Activated T-cell treated with anti-CD3 and anti-CD28 coated beads, Interleukin-2, amount 50 U/mL, for 72 hours (primary cell): ENCODE data around the gene RERE. TPM values are rescaled to one million over a fixed set of nuclear protein-coding genes. Genes with fewer than 3 reads are reported as not detected.
A peak's percentile ranks its signal among the peaks of the same experiment; 100 is the strongest.
"Not testable (repeated sequence)": the region's sequence is repeated elsewhere in the genome, so short reads cannot be mapped to it uniquely, and the experiment has no call there.

Experiments
- ATAC-seq, 2 donors: fragments of 150-1000 bp; cut with Tn5 transposase; replicated peaks in 1 of 2; 2 replicates each; pipeline ENCODE4 v1.10.0; 2021; ENCODE audit warnings: moderate library complexity in 2 of 2, mild to moderate bottlenecking in 1 of 2
- DNase-seq, 2 donors: peaks; one replicate each; pipeline ENCODE4 v3.0.0; 2021 to 2022; ENCODE audit warnings: mixed read lengths in 1 of 2
- H3K27ac Mint-ChIP-seq: one replicate; pipeline ENCODE4 v1.8.0; 2022; ENCODE audit warnings: mild to moderate bottlenecking, moderate library complexity, mixed read lengths
- H3K27me3 Mint-ChIP-seq: one replicate; pipeline ENCODE4 v1.8.0; 2022; ENCODE audit warnings: low read depth, mixed read lengths
- H3K36me3 Mint-ChIP-seq, 2 donors: one replicate each; pipeline ENCODE4 v1.8.0; 2022; ENCODE audit warnings: mixed read lengths in 2 of 2, mild to moderate bottlenecking in 1 of 2; ENCODE audit not compliant: insufficient read depth in 2 of 2
- H3K4me1 Mint-ChIP-seq: one replicate; pipeline ENCODE4 v1.8.0; 2022; ENCODE audit warnings: low read depth, mixed read lengths
- H3K4me3 Mint-ChIP-seq, 2 donors: one replicate each; pipeline ENCODE4 v1.8.0; 2022; ENCODE audit warnings: mild to moderate bottlenecking in 2 of 2, mixed read lengths in 2 of 2, moderate library complexity in 2 of 2
- H3K9me3 Mint-ChIP-seq, 2 donors: one replicate each; pipeline ENCODE4 v1.8.0; 2022; ENCODE audit warnings: mixed read lengths in 2 of 2
- total RNA-seq, 2 donors: library from RNA; stranded (reverse); gene quantifications; one replicate each; pipeline ENCODE4 v1.2.3, GENCODE V29; 2022

Gene RERE
- total RNA-seq, 2 donors from 2014 or later = 98.7 to 105 TPM

DNA sequence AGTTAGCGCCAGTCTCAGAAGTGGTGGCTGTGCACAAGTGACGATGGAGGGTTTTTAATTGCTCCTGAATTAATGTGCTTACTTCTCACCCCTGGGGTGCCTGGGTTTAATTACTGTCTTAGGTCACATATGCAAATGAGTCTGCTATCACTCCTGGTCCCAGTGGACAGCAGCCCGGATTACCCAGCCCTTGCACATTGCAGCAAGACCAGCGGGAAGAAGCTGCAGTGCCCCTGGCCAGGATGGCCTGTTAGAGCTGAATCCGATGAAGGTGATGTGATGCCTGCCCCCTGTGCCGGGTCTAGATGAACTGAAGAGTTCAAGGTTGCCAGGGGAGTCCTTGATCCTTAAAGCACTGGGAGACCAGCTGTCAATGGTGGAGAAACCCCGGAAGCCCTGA, 36.8 kb upstream of the RERE start:
- DNase-seq = no peak
- Mint-ChIP-seq H3K36me3 (peaks cover 11 to 12% of the 10 kb centered on the region in 2 donors), H3K27ac (peak overlapping the region; percentile 40), H3K9me3 (peaks cover 0 to 3% of the 10 kb centered on the region in 2 donors), H3K4me1 (peaks cover 14% of the 10 kb centered on the region), H3K4me3 (no peak overlapping the region), H3K27me3 (no peaks in the 10 kb centered on the region)
- no peak for ATAC-seq

DNA sequence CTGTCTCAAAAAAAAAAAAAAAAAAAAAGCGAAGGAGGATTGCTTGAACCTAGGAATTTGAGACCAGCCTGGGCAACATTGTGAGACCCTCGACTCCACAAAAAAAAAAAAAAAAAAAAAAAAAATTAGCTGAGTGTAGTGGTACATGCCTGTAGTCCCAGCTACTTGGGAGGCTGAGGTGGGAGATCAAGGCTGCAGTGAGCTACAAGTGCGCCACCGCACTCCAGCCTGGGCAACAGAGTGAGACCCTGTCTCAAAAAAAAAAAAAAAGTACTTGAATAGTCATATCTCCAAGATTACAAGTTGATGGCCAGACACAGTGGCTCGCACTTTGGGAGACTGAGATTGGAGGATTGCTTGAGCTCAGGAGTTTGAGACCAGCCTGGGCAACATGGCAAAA, 33.6 kb upstream of the RERE start:
- no peak overlapping the region for H3K27ac Mint-ChIP-seq
- peaks cover 4% of the 10 kb centered on the region for H3K27me3 Mint-ChIP-seq
- peaks cover under 1 to 1% of the 10 kb centered on the region in 2 donors for H3K36me3 Mint-ChIP-seq
- peaks cover 11% of the 10 kb centered on the region for H3K4me1 Mint-ChIP-seq
- H3K9me3 Mint-ChIP-seq = peaks cover 0 to under 1% of the 10 kb centered on the region in 2 donors
- DNase-seq = no peak
- H3K4me3 Mint-ChIP-seq = no peak overlapping the region
- no peak for ATAC-seq

- Mint-ChIP-seq H3K4me3 (no peak overlapping the region), H3K27me3 (peaks cover 4% of the 10 kb centered on the region), H3K27ac (no peak overlapping the region), H3K4me1 (peaks cover 11% of the 10 kb centered on the region), H3K9me3 (no peaks in the 10 kb centered on the region), H3K36me3 (no peaks in the 10 kb centered on the region)
- DNase-seq (peak; percentile 80 to 87), ATAC-seq (peak; percentile 79 to 88)
Observed at GRCh38 chr1:8848663-8849386, 31.4 kb upstream of the RERE start.

DNA sequence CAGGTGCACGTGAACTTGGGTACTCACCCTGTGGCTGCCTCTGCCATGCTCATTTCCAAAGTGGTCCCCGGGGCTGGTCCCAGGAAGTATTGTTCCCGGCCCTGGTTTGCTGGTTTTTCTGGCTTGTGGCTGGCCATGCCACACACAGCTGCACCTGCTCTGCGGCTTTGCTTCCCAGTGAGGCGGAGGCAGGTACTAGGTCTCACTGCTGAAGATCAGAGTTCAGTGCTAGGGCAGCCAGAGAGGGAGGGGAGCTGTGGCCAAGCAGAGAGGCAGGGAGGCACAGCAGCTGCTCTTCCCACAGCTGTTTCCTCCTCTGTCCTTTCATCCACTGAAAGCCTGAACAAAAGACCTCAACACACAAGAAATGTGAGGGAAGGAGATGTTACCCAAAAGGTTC, 30.6 kb upstream of the RERE start:
- ATAC-seq = no peak
- Mint-ChIP-seq H3K27ac (no peak overlapping the region), H3K27me3 (peaks cover 4% of the 10 kb centered on the region)

GRCh38 chr1:8846263-8846662, 28.8 kb upstream of the RERE start:
- no peak overlapping the region for H3K27ac Mint-ChIP-seq
- no peak overlapping the region for H3K4me3 Mint-ChIP-seq
- no peaks in the 10 kb centered on the region for H3K36me3 Mint-ChIP-seq
- no peak for ATAC-seq
- H3K27me3 Mint-ChIP-seq = peaks cover 4% of the 10 kb centered on the region
- DNase-seq = no peak
- peaks cover 11% of the 10 kb centered on the region for H3K4me1 Mint-ChIP-seq
- no peaks in the 10 kb centered on the region for H3K9me3 Mint-ChIP-seq

More for the DNA sequence above, 30.6 kb upstream of the RERE start:
- DNase-seq = no peak
- Mint-ChIP-seq H3K36me3 (no peaks in the 10 kb centered on the region), H3K4me1 (peaks cover 11% of the 10 kb centered on the region), H3K9me3 (no peaks in the 10 kb centered on the region), H3K4me3 (no peak overlapping the region)

- Mint-ChIP-seq H3K4me1 (peaks cover 11% of the 10 kb centered on the region), H3K9me3 (peaks cover under 1 to 3% of the 10 kb centered on the region in 2 donors), H3K27me3 (peaks cover 4% of the 10 kb centered on the region), H3K4me3 (no peak overlapping the region), H3K27ac (no peak overlapping the region), H3K36me3 (peaks cover 0 to under 1% of the 10 kb centered on the region in 2 donors)
- ATAC-seq = no peak
- DNase-seq = no peak
Observed at GRCh38 chr1:8845104-8846097, 28.0 kb upstream of the RERE start.

- H3K36me3 Mint-ChIP-seq = peaks cover 0 to 2% of the 10 kb centered on the region in 2 donors
- H3K27ac Mint-ChIP-seq = no peak overlapping the region
- peaks cover 11% of the 10 kb centered on the region for H3K4me1 Mint-ChIP-seq
- peaks cover 4% of the 10 kb centered on the region for H3K27me3 Mint-ChIP-seq
- H3K4me3 Mint-ChIP-seq = no peak overlapping the region
- H3K9me3 Mint-ChIP-seq = peaks cover 3 to 6% of the 10 kb centered on the region in 2 donors
- ATAC-seq = no peak
- DNase-seq = no peak
Observed at GRCh38 chr1:8844501-8845006, 27.1 kb upstream of the RERE start.

DNA sequence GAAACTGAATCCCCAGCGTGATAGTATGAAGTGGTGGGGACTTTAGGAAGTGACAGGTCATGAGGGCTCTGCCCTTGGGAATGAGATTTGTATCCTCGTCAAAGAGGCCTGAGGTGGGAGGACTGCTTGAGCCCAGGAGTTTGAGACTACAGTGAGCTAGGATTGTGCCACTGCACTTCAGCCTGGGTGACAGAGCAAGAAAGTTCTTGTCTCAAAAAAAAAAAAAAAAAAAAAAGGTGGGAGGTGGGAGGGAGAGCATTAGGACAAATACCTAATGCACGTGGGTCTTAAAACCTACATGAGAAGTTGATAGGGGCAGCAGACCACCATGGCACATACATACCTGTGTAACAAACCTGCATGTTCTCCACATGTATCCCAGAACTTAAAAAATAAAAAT, 24.0 kb upstream of the RERE start:
- Mint-ChIP-seq H3K9me3 (peaks cover 3 to 6% of the 10 kb centered on the region in 2 donors), H3K4me3 (no peak overlapping the region), H3K36me3 (peaks cover 0 to 2% of the 10 kb centered on the region in 2 donors), H3K4me1 (no peaks in the 10 kb centered on the region), H3K27ac (no peak overlapping the region), H3K27me3 (peaks cover 4% of the 10 kb centered on the region)
- ATAC-seq = no peak
- no peak for DNase-seq

GRCh38 chr1:8839990-8840389, 22.6 kb upstream of the RERE start:
- Mint-ChIP-seq H3K4me1 (no peaks in the 10 kb centered on the region), H3K36me3 (peaks cover 0 to 2% of the 10 kb centered on the region in 2 donors), H3K27ac (no peak overlapping the region), H3K4me3 (no peak overlapping the region), H3K9me3 (peaks cover 3 to 6% of the 10 kb centered on the region in 2 donors), H3K27me3 (no peaks in the 10 kb centered on the region)
- no peak for DNase-seq
- no peak for ATAC-seq

GRCh38 chr1:8835941-8836643, 18.7 kb upstream of the RERE start:
- no peak for ATAC-seq
- H3K4me3 Mint-ChIP-seq = no peak overlapping the region
- H3K36me3 Mint-ChIP-seq = peaks cover 0 to 2% of the 10 kb centered on the region in 2 donors

DNA sequence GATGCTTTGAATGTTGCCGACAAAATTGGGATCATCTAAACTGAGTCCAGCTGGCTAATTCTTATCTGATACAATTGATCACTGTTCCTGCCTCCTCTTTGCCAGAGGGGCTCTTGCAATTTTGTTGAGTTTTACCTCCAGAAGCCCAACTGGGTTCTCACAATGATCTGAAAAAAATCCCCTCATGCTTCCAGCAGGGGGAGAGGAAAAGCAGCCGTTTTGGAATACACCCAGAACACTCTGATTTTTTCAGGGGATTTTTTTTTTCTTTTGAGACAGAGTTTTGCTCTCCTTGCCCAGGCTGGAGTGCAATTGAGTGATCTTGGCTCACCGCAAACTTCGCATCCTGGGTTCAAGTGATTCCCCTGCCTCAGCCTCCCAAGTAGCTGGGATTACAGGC, 13.9 kb upstream of the RERE start:
- no peaks in the 10 kb centered on the region for H3K27me3 Mint-ChIP-seq
- DNase-seq (no peak), ATAC-seq (no peak)
- no peaks in the 10 kb centered on the region for H3K9me3 Mint-ChIP-seq
- H3K4me3 Mint-ChIP-seq = no peak overlapping the region
- H3K36me3 Mint-ChIP-seq = no peaks in the 10 kb centered on the region
- H3K27ac Mint-ChIP-seq = no peak overlapping the region
- H3K4me1 Mint-ChIP-seq = peaks cover 13% of the 10 kb centered on the region

More at GRCh38 chr1:8835941-8836643, 18.7 kb upstream of the RERE start:
- Mint-ChIP-seq H3K27me3 (no peaks in the 10 kb centered on the region), H3K9me3 (peaks cover 3 to 6% of the 10 kb centered on the region in 2 donors), H3K27ac (no peak overlapping the region), H3K4me1 (no peaks in the 10 kb centered on the region)
- DNase-seq = no peak

DNA sequence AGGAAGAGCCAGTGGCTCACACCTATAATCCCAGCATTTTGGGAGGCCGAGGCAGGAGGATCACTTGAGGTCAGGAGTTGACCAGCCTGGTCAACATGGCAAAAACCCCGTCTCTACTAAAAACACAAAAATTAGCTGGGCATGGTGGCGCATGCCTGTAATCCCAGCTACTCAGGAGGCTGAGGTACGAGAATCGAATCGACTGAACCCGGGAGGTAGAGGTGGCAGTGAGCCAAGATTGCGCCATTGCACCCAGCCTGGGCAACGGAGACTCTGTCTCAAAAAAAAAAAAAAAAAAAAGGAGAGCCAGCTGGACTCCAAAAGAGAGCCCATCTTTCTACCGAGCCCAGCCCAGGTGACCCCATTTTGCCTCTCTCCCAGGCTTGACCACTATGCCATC, 13.3 kb upstream of the RERE start:
- not testable (repeated sequence) for H3K27ac Mint-ChIP-seq, H3K36me3 Mint-ChIP-seq, H3K9me3 Mint-ChIP-seq, DNase-seq, H3K27me3 Mint-ChIP-seq, H3K4me3 Mint-ChIP-seq, ATAC-seq
- peaks cover 13% of the 10 kb centered on the region for H3K4me1 Mint-ChIP-seq
